Measurements from ENCODE around the gene GHDC. TPM values are rescaled to one million over a fixed set of nuclear protein-coding genes. Genes with fewer than 3 reads are reported as not detected.
A peak's percentile ranks its signal among the peaks of the same experiment; 100 is the strongest.

GHDC gene
- total RNA-seq, 1 experiment from 2014 or later = 3.7 TPM

DNA sequence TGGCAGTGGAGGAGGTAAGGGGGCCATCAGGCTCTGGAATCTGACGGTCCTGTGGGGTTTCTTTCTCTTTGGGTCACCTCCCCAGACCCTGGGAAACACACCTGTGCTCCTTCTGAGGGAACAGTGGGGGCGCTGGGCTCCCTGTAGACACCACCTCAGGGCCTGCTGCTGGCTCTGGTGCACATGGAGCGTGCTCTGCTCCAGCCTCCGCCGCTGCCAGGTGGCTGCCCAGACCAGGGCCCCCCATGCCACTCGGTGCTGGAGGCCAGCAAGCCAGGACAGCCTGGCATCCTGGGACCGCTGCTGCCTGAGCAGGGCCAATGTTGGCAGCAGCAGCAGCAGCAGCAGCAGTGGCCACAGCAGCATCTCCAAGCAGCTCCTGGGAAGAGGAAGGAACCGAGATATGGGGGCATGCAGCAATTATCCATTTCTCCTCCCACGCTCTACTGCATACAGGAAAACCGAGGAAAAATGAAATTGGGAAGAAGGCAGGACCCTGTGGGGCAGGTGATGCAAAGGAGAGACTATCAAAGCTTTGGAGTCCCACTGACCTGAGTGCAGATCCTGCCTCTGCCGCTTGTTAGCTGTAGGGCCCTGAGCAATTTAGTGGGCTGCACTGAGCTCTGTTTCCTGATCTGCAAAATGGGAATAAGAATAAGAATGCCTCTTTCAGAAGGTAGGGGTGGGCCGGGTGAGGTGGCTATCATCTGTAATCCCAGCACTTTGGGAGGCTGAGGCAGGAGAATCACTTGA is 902 bp downstream of the GHDC start:
- no peaks in the 10 kb centered on the region for H3K27me3 ChIP-seq (replicated peaks; ENCODE audit: insufficient read depth, low read depth, low read length, poor library complexity)
- no peak for DNase-seq (ENCODE audit: low spot score)
- no peak for TF ChIP-seq EZH2 (IDR thresholded peaks at IDR 0.05; ENCODE audit: borderline replicate concordance, low read depth, low read length, poor library complexity, severe bottlenecking)
- TF ChIP-seq, protein P1, sequence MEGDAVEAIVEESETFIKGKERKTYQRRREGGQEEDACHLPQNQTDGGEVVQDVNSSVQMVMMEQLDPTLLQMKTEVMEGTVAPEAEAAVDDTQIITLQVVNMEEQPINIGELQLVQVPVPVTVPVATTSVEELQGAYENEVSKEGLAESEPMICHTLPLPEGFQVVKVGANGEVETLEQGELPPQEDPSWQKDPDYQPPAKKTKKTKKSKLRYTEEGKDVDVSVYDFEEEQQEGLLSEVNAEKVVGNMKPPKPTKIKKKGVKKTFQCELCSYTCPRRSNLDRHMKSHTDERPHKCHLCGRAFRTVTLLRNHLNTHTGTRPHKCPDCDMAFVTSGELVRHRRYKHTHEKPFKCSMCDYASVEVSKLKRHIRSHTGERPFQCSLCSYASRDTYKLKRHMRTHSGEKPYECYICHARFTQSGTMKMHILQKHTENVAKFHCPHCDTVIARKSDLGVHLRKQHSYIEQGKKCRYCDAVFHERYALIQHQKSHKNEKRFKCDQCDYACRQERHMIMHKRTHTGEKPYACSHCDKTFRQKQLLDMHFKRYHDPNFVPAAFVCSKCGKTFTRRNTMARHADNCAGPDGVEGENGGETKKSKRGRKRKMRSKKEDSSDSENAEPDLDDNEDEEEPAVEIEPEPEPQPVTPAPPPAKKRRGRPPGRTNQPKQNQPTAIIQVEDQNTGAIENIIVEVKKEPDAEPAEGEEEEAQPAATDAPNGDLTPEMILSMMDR (conservative IDR thresholded peaks at IDR 0.05; ENCODE audit: low read depth, low read length) = no peak
- ChIA-PET POLR2A (ENCODE audit: low non-redundant PET) (interaction anchor here (0.5 kb wide), 1 partner anchor 7 kb away, joined by 4 read pairs; no protein-coding TSS in a partner anchor), CTCF (no interaction called here)
- no peaks in the 10 kb centered on the region for H3K4me1 ChIP-seq (ENCODE audit: insufficient read depth, low read length, poor library complexity, severe bottlenecking)
- no peaks in the 10 kb centered on the region for H3K36me3 ChIP-seq (ENCODE audit: insufficient read depth, low read length, poor library complexity, severe bottlenecking)
- no peak overlapping the region for H3K27ac ChIP-seq (ENCODE audit: low read depth, low read length, poor library complexity, severe bottlenecking)
- H3K9me3 ChIP-seq (ENCODE audit: low read depth, low read length, poor library complexity, severe bottlenecking) = no peaks in the 10 kb centered on the region
- intact Hi-C loops (cut with micrococcal nuclease; ENCODE audit: unreplicated experiment) = no loop called here
- peak overlapping the region; percentile 53 for H3K4me3 ChIP-seq (ENCODE audit: low read depth, low read length, poor library complexity, severe bottlenecking)
- BruUV-seq (replicated peaks) = no TSS peak

DNA sequence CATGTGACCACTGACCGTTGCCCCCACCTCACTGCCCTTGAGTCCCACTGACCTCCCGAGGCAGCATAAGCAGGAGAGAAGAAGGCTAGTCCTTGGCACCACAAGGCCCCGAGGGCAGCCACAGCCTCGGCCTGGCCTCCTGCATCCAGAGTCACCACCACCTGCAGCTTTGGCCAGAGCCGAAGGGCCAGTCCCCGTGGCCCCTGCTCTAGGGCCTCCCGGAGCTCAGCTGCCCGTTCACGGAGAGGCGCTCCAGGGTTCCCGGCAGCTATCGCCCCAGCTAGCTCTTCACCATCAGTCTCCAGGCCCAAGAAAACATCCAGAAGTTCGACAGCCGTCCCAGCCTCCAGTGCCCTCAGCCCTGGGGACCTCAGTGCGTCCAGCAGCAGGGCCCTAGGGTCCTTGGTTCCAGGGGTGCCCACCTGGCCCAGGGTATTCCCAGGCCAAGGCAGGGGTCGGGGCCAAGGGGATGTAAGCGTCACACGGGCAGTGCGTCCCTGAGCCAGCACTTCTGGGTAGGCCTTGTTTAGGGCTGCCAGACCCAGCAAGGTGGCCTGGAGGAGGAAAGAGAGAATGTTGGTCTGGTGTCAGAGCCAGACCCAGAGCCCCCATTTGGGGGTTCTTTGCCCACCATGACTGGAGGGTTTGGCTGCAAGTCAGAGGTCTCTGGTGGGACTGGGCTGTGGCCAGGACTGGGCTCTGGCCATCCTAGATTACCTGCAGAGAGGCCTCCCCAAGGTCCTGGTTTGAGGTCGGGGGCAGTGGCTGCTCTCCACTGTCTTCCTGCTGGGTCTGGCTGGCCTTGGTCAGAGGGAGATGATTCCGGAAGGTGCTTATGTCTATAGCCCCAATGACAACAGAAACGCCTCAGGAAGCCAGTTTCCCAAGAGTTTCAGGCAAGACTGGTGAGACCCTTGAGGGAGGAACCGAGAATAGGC is 1.8 kb downstream of the GHDC start:
- no TSS peak for BruUV-seq (replicated peaks)
- CTCF ChIA-PET = no interaction called here
- Histone ChIP-seq H3K4me3 (ENCODE audit: low read depth, low read length, poor library complexity, severe bottlenecking) (no peak overlapping the region), H3K36me3 (ENCODE audit: insufficient read depth, low read length, poor library complexity, severe bottlenecking) (no peaks in the 10 kb centered on the region), H3K27me3 (replicated peaks; ENCODE audit: insufficient read depth, low read depth, low read length, poor library complexity) (no peaks in the 10 kb centered on the region), H3K27ac (ENCODE audit: low read depth, low read length, poor library complexity, severe bottlenecking) (no peak overlapping the region), H3K9me3 (ENCODE audit: low read depth, low read length, poor library complexity, severe bottlenecking) (no peaks in the 10 kb centered on the region), H3K4me1 (ENCODE audit: insufficient read depth, low read length, poor library complexity, severe bottlenecking) (no peaks in the 10 kb centered on the region)
- POLR2A ChIA-PET (ENCODE audit: low non-redundant PET) = no interaction called here
- no peak for DNase-seq (ENCODE audit: low spot score)
- intact Hi-C loops (cut with micrococcal nuclease; ENCODE audit: unreplicated experiment) = no loop called here
- no peak for TF ChIP-seq EZH2 (IDR thresholded peaks at IDR 0.05; ENCODE audit: borderline replicate concordance, low read depth, low read length, poor library complexity, severe bottlenecking)
- TF ChIP-seq, protein P1 (conservative IDR thresholded peaks at IDR 0.05; ENCODE audit: low read depth, low read length) = no peak

DNA sequence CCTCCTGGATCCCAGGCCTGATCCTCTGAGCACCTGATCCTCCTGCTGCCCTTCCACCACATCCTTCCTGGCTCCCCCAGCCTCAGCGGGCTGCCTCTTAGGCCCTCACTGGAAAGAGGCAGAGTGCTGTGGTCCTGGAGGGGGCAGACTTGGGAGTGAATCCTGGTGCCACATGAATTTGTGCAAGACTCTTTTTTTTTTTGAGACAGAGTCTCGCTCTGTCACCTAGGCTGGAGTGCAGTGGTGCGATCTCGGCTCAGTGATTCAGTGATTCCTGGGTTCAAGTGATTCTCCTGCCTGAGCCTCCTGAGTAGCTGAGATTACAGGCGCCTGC is 3.1 kb downstream of the GHDC start:
- no TSS peak for BruUV-seq (replicated peaks)
- H3K27me3 ChIP-seq (replicated peaks; ENCODE audit: insufficient read depth, low read depth, low read length, poor library complexity) = no peaks in the 10 kb centered on the region
- ChIA-PET POLR2A (ENCODE audit: low non-redundant PET) (no interaction called here), CTCF (no interaction called here)
- H3K4me1 ChIP-seq (ENCODE audit: insufficient read depth, low read length, poor library complexity, severe bottlenecking) = no peaks in the 10 kb centered on the region
- TF ChIP-seq, protein P1 (conservative IDR thresholded peaks at IDR 0.05; ENCODE audit: low read depth, low read length) = no peak
- no peak for TF ChIP-seq EZH2 (IDR thresholded peaks at IDR 0.05; ENCODE audit: borderline replicate concordance, low read depth, low read length, poor library complexity, severe bottlenecking)
- intact Hi-C loops (cut with micrococcal nuclease; ENCODE audit: unreplicated experiment) = no loop called here
- no peak for DNase-seq (ENCODE audit: low spot score)
- H3K4me3 ChIP-seq (ENCODE audit: low read depth, low read length, poor library complexity, severe bottlenecking) = no peak overlapping the region
- no peaks in the 10 kb centered on the region for H3K9me3 ChIP-seq (ENCODE audit: low read depth, low read length, poor library complexity, severe bottlenecking)
- no peak overlapping the region for H3K27ac ChIP-seq (ENCODE audit: low read depth, low read length, poor library complexity, severe bottlenecking)
- no peaks in the 10 kb centered on the region for H3K36me3 ChIP-seq (ENCODE audit: insufficient read depth, low read length, poor library complexity, severe bottlenecking)
